ENCODE results near the gene SUCNR1. TPM values are rescaled to one million over a fixed set of nuclear protein-coding genes. Genes with fewer than 3 reads are reported as not detected.

Gene SUCNR1
- total and polyA plus RNA-seq, 2 donors (not counting 1 experiment from before 2014, with no cell fraction given), result not detected

DNA sequence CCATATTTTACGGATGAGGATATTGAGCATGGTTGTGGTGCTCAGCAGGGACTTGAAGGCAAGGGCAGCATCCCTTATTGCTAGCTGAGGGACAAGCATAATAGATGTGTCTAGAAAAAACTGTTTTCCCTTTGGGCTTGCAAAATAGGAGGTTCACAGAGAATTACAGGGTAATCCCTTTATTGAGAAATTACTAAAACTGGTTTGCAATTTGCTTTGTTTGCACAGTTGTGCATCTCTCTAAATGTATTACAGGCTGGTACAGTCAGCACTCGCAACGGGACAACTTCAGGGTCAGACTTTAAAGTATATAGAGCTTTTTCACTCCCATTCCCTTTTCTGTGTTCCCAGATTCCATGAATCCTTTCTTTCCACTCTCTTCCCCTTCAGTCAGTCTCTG, 51.3 kb downstream of the SUCNR1 start:
- no peak for TF ChIP-seq EZH2 (IDR thresholded peaks at IDR 0.05; ENCODE audit: borderline replicate concordance, insufficient read depth, low read depth, low read length, poor library complexity, severe bottlenecking)
- TF ChIP-seq CTCF (IDR thresholded peaks at IDR 0.05), result no peak
- H3K27me3 ChIP-seq (replicated peaks in 1 of 4; ENCODE audit: control extremely low read depth in 1 of 4, control insufficient read depth in 3 of 4, insufficient read depth in 4 of 4, low read length in 3 of 4), result no peaks in the 10 kb centered on the region
- 100% methylated on average over 3 of the region's 3 CpGs for WGBS (ENCODE audit: insufficient coverage)
- H4K20me1 ChIP-seq (ENCODE audit: control insufficient read depth, insufficient read depth, low read length, poor library complexity, severe bottlenecking), result no peaks in the 10 kb centered on the region
- no peaks in the 10 kb centered on the region for H3K9me3 ChIP-seq (ENCODE audit: control extremely low read depth in 1 of 3, control insufficient read depth in 2 of 3, insufficient read depth in 1 of 3, low read length in 2 of 3)
- CTCF ChIA-PET, result no interaction called here
- Mint-ChIP-seq H3K27ac (no peak overlapping the region), H3K9me3 (ENCODE audit: insufficient read depth) (no peaks in the 10 kb centered on the region), H3K4me1 (no peaks in the 10 kb centered on the region), H3K4me3 (no peak overlapping the region), H3K27me3 (peaks cover 10% of the 10 kb centered on the region)
- DNase-seq, result no peak
- H3K27ac ChIP-seq (ENCODE audit: low read length in 2 of 2), result no peak overlapping the region
- no peaks in the 10 kb centered on the region for H3K36me3 ChIP-seq (replicated peaks in 1 of 2; ENCODE audit: control extremely low read depth in 1 of 2, control insufficient read depth in 1 of 2, extremely low read depth in 1 of 2, insufficient read depth in 2 of 2, low read length in 1 of 2)
- intact Hi-C loops (cut with micrococcal nuclease), result no loop called here
- no peak for ATAC-seq (ENCODE audit: low read depth)
- H3K4me1 ChIP-seq (ENCODE audit: control insufficient read depth in 2 of 2, insufficient read depth in 2 of 2, low read length in 2 of 2), result no peaks in the 10 kb centered on the region
- H3K9ac ChIP-seq (ENCODE audit: low read length), result no peak overlapping the region
- H3K4me2 ChIP-seq (replicated peaks; ENCODE audit: low read depth, low read length, poor library complexity, severe bottlenecking), result no peak overlapping the region
- H2AFZ ChIP-seq (ENCODE audit: insufficient read depth, low read depth, low read length, poor library complexity, severe bottlenecking), result no peak overlapping the region
- no peaks in the 10 kb centered on the region for H3K79me2 ChIP-seq (ENCODE audit: control insufficient read depth, insufficient read depth, low read length)
- no peak overlapping the region for H3K4me3 ChIP-seq (ENCODE audit: control extremely low read depth in 1 of 5, extremely low read depth in 1 of 5, insufficient read depth in 1 of 5, low read depth in 2 of 5, low read length in 4 of 5)
- POLR2A ChIA-PET, result no interaction called here

DNA sequence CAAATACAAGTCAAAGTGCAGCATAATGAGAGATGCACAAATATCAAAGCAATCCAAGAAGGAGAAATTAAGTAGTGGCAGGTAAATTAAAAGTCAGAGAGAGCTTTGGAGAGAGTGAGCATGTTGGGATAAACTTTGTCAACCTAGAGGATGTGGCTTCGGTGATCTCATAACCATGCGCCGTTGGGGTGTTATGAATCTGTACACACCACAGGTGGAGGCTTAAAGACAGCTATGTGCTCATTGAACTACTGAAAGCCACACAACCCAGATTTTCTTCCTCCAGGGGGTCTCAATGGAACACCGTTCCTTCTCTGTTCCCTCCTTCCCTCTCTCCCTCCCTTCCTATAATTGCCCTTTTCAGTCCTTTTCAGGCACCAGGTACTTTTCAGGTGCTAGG, 52.0 kb downstream of the SUCNR1 start:
- no peaks in the 10 kb centered on the region for H3K79me2 ChIP-seq (ENCODE audit: control insufficient read depth, insufficient read depth, low read length)
- H3K9ac ChIP-seq (ENCODE audit: low read length), result no peak overlapping the region
- ChIA-PET POLR2A (no interaction called here), CTCF (no interaction called here)
- no peak overlapping the region for H3K27ac ChIP-seq (ENCODE audit: low read length in 2 of 2)
- H3K4me1 Mint-ChIP-seq, result no peaks in the 10 kb centered on the region
- H2AFZ ChIP-seq (ENCODE audit: insufficient read depth, low read depth, low read length, poor library complexity, severe bottlenecking), result no peak overlapping the region
- H3K27me3 Mint-ChIP-seq, result peaks cover 10% of the 10 kb centered on the region
- no peaks in the 10 kb centered on the region for H3K9me3 Mint-ChIP-seq (ENCODE audit: insufficient read depth)
- H3K9me3 ChIP-seq (ENCODE audit: control extremely low read depth in 1 of 3, control insufficient read depth in 2 of 3, insufficient read depth in 1 of 3, low read length in 2 of 3), result no peaks in the 10 kb centered on the region
- H3K4me3 Mint-ChIP-seq, result no peak overlapping the region
- H3K36me3 ChIP-seq (replicated peaks in 1 of 2; ENCODE audit: control extremely low read depth in 1 of 2, control insufficient read depth in 1 of 2, extremely low read depth in 1 of 2, insufficient read depth in 2 of 2, low read length in 1 of 2), result no peaks in the 10 kb centered on the region
- intact Hi-C loops (cut with micrococcal nuclease), result no loop called here
- H3K27ac Mint-ChIP-seq, result no peak overlapping the region
- H3K4me1 ChIP-seq (ENCODE audit: control insufficient read depth in 2 of 2, insufficient read depth in 2 of 2, low read length in 2 of 2), result no peaks in the 10 kb centered on the region
- DNase-seq, result no peak
- ATAC-seq (ENCODE audit: low read depth), result no peak
- no peak overlapping the region for H3K4me3 ChIP-seq (ENCODE audit: control extremely low read depth in 1 of 5, extremely low read depth in 1 of 5, insufficient read depth in 1 of 5, low read depth in 2 of 5, low read length in 4 of 5)
- TF ChIP-seq EZH2 (IDR thresholded peaks at IDR 0.05; ENCODE audit: borderline replicate concordance, insufficient read depth, low read depth, low read length, poor library complexity, severe bottlenecking) (no peak), CTCF (IDR thresholded peaks at IDR 0.05) (no peak)
- no peaks in the 10 kb centered on the region for H4K20me1 ChIP-seq (ENCODE audit: control insufficient read depth, insufficient read depth, low read length, poor library complexity, severe bottlenecking)
- no peak overlapping the region for H3K4me2 ChIP-seq (replicated peaks; ENCODE audit: low read depth, low read length, poor library complexity, severe bottlenecking)
- WGBS (ENCODE audit: insufficient coverage), result 100% methylated on average over 1 of the region's 4 CpGs
- no peaks in the 10 kb centered on the region for H3K27me3 ChIP-seq (replicated peaks in 1 of 4; ENCODE audit: control extremely low read depth in 1 of 4, control insufficient read depth in 3 of 4, insufficient read depth in 4 of 4, low read length in 3 of 4)
